Measurements from ENCODE around the gene PGAP6. TPM values are rescaled to one million over a fixed set of nuclear protein-coding genes. Genes with fewer than 3 reads are reported as not detected.

Gene PGAP6
- total RNA-seq, 1 donor from 2014 or later = 47.6 TPM

GRCh38 chr16:370443-370842 is 11.3 kb downstream of the PGAP6 start, which contains the start of gene MRPL28:
TSS of gene MRPL28 (minus strand) at chr16:370538. CDS start at chr16:370218, 320 bp downstream.
- TF ChIP-seq, protein P1, sequence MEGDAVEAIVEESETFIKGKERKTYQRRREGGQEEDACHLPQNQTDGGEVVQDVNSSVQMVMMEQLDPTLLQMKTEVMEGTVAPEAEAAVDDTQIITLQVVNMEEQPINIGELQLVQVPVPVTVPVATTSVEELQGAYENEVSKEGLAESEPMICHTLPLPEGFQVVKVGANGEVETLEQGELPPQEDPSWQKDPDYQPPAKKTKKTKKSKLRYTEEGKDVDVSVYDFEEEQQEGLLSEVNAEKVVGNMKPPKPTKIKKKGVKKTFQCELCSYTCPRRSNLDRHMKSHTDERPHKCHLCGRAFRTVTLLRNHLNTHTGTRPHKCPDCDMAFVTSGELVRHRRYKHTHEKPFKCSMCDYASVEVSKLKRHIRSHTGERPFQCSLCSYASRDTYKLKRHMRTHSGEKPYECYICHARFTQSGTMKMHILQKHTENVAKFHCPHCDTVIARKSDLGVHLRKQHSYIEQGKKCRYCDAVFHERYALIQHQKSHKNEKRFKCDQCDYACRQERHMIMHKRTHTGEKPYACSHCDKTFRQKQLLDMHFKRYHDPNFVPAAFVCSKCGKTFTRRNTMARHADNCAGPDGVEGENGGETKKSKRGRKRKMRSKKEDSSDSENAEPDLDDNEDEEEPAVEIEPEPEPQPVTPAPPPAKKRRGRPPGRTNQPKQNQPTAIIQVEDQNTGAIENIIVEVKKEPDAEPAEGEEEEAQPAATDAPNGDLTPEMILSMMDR (IDR thresholded peaks at IDR 0.05) = no peak
- H3K36me3 ChIP-seq = peaks cover 60 to 61% of the 10 kb centered on the region in 2 donors
- no peaks in the 10 kb centered on the region for H3K9me3 ChIP-seq
- intact Hi-C loops (cut with DNase I) = loop anchor here (1.0 kb wide), 3 partner anchors 12 to 157 kb away; partner anchors contain the start of gene CAPN15
- peak; percentile 78 to 98 for DNase-seq (ENCODE audit: low spot score in 2 of 2)
- peaks cover 8 to 12% of the 10 kb centered on the region in 2 donors for H3K4me1 ChIP-seq
- H3K27ac ChIP-seq = peak within 1 kb of the TSS; percentile 36 to 59
- H3K4me3 ChIP-seq = peak within 1 kb of the TSS; percentile 53 to 70
- H3K27me3 ChIP-seq = no peaks in the 10 kb centered on the region

DNA sequence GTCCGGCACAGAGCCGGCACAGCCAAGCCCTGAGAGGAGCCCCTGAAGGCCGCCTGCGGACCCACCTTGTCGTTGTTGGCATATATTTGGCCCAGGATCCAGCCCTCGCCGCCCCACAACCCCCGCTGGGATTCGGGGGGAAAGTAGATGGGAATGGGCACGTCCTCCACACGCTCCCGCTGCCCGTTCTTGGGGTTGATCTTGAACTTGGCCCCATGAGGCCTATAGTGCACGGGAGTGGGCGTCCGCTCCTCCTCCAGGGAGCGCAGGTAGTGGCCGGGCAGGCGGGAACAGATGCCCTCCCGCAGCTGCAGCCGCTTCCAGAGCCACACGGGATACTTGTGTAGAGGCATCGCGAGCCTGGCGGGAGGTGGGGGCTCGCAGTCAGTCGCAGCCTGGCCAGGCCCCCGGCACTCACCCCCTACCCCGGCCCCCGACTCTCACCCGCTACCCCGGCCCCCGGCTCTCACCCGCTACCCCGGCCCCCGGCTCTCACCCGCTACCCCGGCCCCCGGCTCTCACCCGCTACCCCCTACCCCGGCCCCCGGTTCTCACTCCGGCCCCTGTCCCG is 11.8 kb downstream of the PGAP6 start:
- Histone ChIP-seq H3K9me3 (no peaks in the 10 kb centered on the region), H3K4me1 (peaks cover 8 to 12% of the 10 kb centered on the region in 2 donors), H3K4me3 (peak overlapping the region; percentile 53 to 70), H3K27me3 (no peaks in the 10 kb centered on the region), H3K27ac (no peak overlapping the region), H3K36me3 (peaks cover 57% of the 10 kb centered on the region in 2 donors)
- intact Hi-C loops (cut with DNase I) = loop anchor here (1.0 kb wide), 3 partner anchors 12 to 157 kb away; partner anchors contain the start of gene CAPN15
- TF ChIP-seq, protein P1 (IDR thresholded peaks at IDR 0.05) = no peak
- no peak for DNase-seq (ENCODE audit: low spot score in 2 of 2)

- peaks cover 51% of the 10 kb centered on the region in 2 donors for H3K36me3 ChIP-seq
- H3K27me3 ChIP-seq = no peaks in the 10 kb centered on the region
- TF ChIP-seq, protein P1 (IDR thresholded peaks at IDR 0.05) = no peak
- H3K27ac ChIP-seq = no peak overlapping the region
- H3K9me3 ChIP-seq = no peaks in the 10 kb centered on the region
- intact Hi-C loops (cut with DNase I) = no loop called here
- no peak for DNase-seq (ENCODE audit: low spot score in 2 of 2)
- peaks cover 8 to 12% of the 10 kb centered on the region in 2 donors for H3K4me1 ChIP-seq
- peak overlapping the region; percentile 53 to 70 for H3K4me3 ChIP-seq
Measured at GRCh38 chr16:369275-369865, 12.4 kb downstream of the PGAP6 start.

GRCh38 chr16:368388-369158 is 13.2 kb downstream of the PGAP6 start:
- intact Hi-C loops (cut with DNase I) = no loop called here
- H3K27ac ChIP-seq = no peak overlapping the region
- no peaks in the 10 kb centered on the region for H3K9me3 ChIP-seq
- no peak for DNase-seq (ENCODE audit: low spot score in 2 of 2)
- peaks cover 8 to 12% of the 10 kb centered on the region in 2 donors for H3K4me1 ChIP-seq
- no peak overlapping the region for H3K4me3 ChIP-seq
- TF ChIP-seq, protein P1 (IDR thresholded peaks at IDR 0.05) = no peak
- H3K36me3 ChIP-seq = peaks cover 43 to 47% of the 10 kb centered on the region in 2 donors
- H3K27me3 ChIP-seq = no peaks in the 10 kb centered on the region

DNA sequence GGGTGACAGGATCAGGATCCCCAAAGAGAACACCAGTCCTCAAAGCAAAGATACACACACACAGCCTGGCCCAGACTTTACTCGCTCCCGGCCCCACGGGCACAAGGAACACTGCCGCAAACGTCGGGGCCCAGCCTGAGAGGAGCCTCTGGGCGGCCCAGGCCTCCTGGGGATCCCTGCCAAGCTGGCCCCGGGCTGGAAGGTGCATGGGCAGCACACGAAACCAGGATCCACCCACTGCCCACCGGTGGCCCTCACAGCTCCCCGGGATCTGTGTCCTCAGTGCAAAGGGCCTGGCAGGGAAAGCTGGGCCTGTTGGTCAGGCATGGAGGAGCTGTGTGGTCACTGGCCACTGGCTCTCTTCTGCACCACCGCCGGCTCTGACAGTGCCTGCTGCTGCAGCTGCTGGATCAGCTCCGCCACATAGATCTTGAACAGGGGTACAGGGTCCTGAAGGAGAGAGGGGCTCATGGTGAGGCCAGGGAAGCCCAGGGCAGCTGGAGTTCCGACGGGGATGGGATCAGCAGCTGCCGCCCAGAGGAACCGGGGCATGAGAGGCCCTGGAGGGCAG is 14.4 kb downstream of the PGAP6 start:
- Histone ChIP-seq H3K27me3 (no peaks in the 10 kb centered on the region), H3K4me1 (peaks cover 8 to 12% of the 10 kb centered on the region in 2 donors), H3K27ac (no peak overlapping the region), H3K9me3 (no peaks in the 10 kb centered on the region), H3K36me3 (peaks cover 33 to 40% of the 10 kb centered on the region in 2 donors), H3K4me3 (no peak overlapping the region)
- intact Hi-C loops (cut with DNase I) = no loop called here
- TF ChIP-seq, protein P1 (IDR thresholded peaks at IDR 0.05) = no peak
- DNase-seq (ENCODE audit: low spot score in 2 of 2) = no peak

All from ascending aorta (tissue), 2 donors.